Measurements from ENCODE around the gene BMPR1B.

Gene BMPR1B

DNA sequence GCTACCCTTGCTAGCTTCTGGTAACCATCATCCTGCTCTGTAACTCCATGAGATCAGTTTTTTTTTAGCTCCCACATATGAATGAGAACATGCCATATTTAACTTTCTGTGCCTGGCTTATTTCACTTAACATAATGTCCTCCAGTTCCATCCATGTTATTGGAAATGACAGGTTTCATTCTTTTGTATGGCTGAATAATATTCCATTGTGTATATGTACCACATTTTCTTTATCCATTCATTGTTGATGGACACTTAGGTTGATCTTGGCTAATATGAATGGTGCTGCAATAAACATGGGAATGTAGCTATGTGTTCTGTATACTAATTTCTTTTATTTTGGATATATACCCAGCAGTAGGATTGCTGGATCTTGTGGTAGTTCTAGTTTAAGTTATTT lies 204.7 kb downstream of the BMPR1B start:
- Histone ChIP-seq H3K36me3 (ENCODE audit: control insufficient read depth, insufficient read depth, low read length) (no peaks in the 10 kb centered on the region), H3K9me3 (ENCODE audit: control insufficient read depth, low read length) (no peaks in the 10 kb centered on the region), H3K27me3 (ENCODE audit: control insufficient read depth, insufficient read depth, low read length, poor library complexity, severe bottlenecking) (no peaks in the 10 kb centered on the region), H3K4me1 (ENCODE audit: control insufficient read depth, insufficient read depth, low read length) (no peaks in the 10 kb centered on the region), H3K27ac (ENCODE audit: insufficient read depth, low read depth, low read length, poor library complexity, severe bottlenecking) (no peak overlapping the region), H3K4me3 (ENCODE audit: insufficient read depth, low read depth, low read length) (no peak overlapping the region)

DNA sequence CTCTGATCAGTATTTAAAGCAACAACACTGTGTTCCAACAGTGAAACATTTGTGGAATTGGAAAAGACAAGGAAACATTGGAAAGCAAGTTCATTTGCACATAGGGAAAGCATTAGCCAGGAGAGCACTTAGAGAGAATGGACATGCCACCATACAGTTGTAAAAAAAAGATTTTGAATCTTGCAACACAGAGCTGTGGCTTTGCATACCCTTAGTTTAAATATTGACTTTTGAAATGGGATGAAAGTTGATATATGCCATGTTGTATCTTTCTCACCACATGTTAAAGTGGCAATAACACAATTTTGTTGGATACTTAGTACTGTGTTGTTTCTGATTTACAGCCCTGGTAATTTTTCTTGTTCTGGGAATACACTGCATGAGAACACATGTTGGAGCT lies 208.1 kb downstream of the BMPR1B start:
- Histone ChIP-seq H3K4me1 (ENCODE audit: control insufficient read depth, insufficient read depth, low read length) (no peaks in the 10 kb centered on the region), H3K27ac (ENCODE audit: insufficient read depth, low read depth, low read length, poor library complexity, severe bottlenecking) (no peak overlapping the region), H3K27me3 (ENCODE audit: control insufficient read depth, insufficient read depth, low read length, poor library complexity, severe bottlenecking) (no peaks in the 10 kb centered on the region), H3K4me3 (ENCODE audit: insufficient read depth, low read depth, low read length) (no peak overlapping the region), H3K9me3 (ENCODE audit: control insufficient read depth, low read length) (no peaks in the 10 kb centered on the region), H3K36me3 (ENCODE audit: control insufficient read depth, insufficient read depth, low read length) (no peaks in the 10 kb centered on the region)

DNA sequence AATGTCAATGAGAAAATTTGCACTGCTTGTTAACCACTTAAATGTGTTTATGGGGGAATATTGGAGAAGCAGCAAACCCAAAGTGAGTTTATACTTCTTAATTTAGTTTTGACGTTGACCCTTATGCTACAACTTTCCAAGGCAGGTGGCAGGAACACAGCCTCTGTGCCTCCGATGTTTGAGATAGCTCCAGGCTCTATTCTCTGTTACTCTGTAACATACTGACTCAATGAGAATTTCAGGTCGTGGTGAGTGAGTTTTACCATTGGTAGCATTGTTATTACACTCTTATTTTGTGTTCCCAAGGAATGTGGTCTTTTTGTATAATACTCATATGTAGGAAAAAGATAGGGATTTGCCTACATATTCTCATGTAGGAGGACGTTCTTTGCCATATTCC lies 210.7 kb downstream of the BMPR1B start:
- Histone ChIP-seq H3K27me3 (ENCODE audit: control insufficient read depth, insufficient read depth, low read length, poor library complexity, severe bottlenecking) (no peaks in the 10 kb centered on the region), H3K4me3 (ENCODE audit: insufficient read depth, low read depth, low read length) (no peak overlapping the region), H3K9me3 (ENCODE audit: control insufficient read depth, low read length) (no peaks in the 10 kb centered on the region), H3K4me1 (ENCODE audit: control insufficient read depth, insufficient read depth, low read length) (no peaks in the 10 kb centered on the region), H3K36me3 (ENCODE audit: control insufficient read depth, insufficient read depth, low read length) (no peaks in the 10 kb centered on the region), H3K27ac (ENCODE audit: insufficient read depth, low read depth, low read length, poor library complexity, severe bottlenecking) (no peak overlapping the region)
- 93 to 94% methylated on average over 4 of the region's 4 CpGs for WGBS, 2 experiments

DNA sequence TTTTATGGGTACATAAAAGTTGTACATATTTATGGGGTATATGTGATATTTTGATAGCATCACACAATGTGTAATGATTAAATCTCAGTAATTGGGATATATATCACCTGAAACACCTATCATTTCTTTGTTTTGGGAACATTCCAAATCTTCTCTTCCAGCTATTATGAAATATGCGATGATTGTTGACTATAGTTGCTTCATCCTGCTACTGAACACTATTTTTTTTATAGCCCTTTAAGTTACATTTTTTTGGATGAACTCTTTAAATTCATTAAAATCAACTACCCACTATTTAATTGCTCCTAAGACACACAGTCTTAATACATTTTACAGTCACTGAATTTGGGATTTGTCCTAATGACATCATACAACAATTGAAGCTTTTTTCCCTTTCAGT lies 212.9 kb downstream of the BMPR1B start:
- no peak overlapping the region for H3K4me3 ChIP-seq (ENCODE audit: insufficient read depth, low read depth, low read length)
- H3K27me3 ChIP-seq (ENCODE audit: control insufficient read depth, insufficient read depth, low read length, poor library complexity, severe bottlenecking) = no peaks in the 10 kb centered on the region
- no peaks in the 10 kb centered on the region for H3K9me3 ChIP-seq (ENCODE audit: control insufficient read depth, low read length)
- no peaks in the 10 kb centered on the region for H3K36me3 ChIP-seq (ENCODE audit: control insufficient read depth, insufficient read depth, low read length)
- 50% methylated on average over 1 of the region's 1 CpG; no CpG with 5 or more reads in 1 of the 2 experiments for WGBS, 2 experiments
- no peaks in the 10 kb centered on the region for H3K4me1 ChIP-seq (ENCODE audit: control insufficient read depth, insufficient read depth, low read length)
- H3K27ac ChIP-seq (ENCODE audit: insufficient read depth, low read depth, low read length, poor library complexity, severe bottlenecking) = no peak overlapping the region

DNA sequence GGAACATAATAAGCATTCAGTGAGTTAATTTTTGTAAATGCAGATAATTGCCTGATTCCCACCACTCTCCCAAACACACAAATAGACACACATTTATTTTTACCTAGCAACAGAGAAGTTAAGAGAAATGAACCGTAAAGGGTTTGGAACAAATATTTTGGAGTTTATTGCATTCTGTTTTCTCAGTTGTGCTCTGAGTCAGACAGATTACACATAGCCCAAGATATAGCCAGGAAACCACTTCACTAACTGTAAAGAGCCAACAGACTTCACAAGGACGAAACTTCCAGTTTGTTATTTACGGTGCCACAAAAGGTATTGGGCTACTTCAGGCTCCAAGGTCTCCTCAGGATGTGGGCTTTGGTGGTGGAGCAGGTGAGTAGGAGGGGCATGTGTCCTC lies 217.0 kb downstream of the BMPR1B start:
- no peaks in the 10 kb centered on the region for H3K4me1 ChIP-seq (ENCODE audit: control insufficient read depth, insufficient read depth, low read length)
- 98 to 100% methylated on average over 3 of the region's 3 CpGs for WGBS, 2 experiments
- H3K4me3 ChIP-seq (ENCODE audit: insufficient read depth, low read depth, low read length) = no peak overlapping the region
- no peaks in the 10 kb centered on the region for H3K27me3 ChIP-seq (ENCODE audit: control insufficient read depth, insufficient read depth, low read length, poor library complexity, severe bottlenecking)
- no peaks in the 10 kb centered on the region for H3K9me3 ChIP-seq (ENCODE audit: control insufficient read depth, low read length)
- H3K36me3 ChIP-seq (ENCODE audit: control insufficient read depth, insufficient read depth, low read length) = no peaks in the 10 kb centered on the region
- H3K27ac ChIP-seq (ENCODE audit: insufficient read depth, low read depth, low read length, poor library complexity, severe bottlenecking) = no peak overlapping the region

DNA sequence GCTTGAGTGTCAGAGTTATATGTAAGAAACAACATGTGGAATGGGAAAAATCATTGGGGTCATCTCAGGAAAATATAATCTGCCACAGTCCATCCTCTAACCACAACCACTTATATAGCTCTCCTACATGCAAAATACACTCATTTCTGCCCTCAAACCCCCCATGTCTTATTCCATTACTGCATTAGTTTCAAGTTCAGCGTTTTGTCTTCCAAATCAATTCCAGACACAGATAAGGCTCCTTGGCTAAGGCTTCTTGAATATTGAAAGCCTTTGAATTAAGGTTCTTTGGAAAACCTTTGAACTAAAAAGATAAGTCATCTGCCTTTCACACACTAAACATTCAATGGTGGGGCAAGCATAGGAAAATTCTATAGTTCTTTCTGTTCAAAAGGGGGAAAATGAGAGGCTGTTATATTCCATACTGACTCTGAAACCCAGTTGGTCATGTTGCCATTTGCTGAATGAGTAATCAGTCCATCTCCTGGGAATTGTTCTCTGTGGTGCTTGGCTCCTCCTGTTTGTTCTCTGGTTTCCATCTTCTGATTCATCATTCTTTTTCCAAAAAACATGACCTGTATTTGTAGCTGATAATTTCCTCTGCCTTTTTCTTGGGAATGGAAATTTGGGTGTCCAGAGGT lies 218.7 kb downstream of the BMPR1B start:
- WGBS, 2 experiments = 79 to 100% methylated on average over 1 of the region's 1 CpG
- Histone ChIP-seq H3K36me3 (ENCODE audit: control insufficient read depth, insufficient read depth, low read length) (no peaks in the 10 kb centered on the region), H3K27ac (ENCODE audit: insufficient read depth, low read depth, low read length, poor library complexity, severe bottlenecking) (no peak overlapping the region), H3K4me3 (ENCODE audit: insufficient read depth, low read depth, low read length) (no peak overlapping the region), H3K4me1 (ENCODE audit: control insufficient read depth, insufficient read depth, low read length) (no peaks in the 10 kb centered on the region), H3K9me3 (ENCODE audit: control insufficient read depth, low read length) (no peaks in the 10 kb centered on the region), H3K27me3 (ENCODE audit: control insufficient read depth, insufficient read depth, low read length, poor library complexity, severe bottlenecking) (no peaks in the 10 kb centered on the region)

DNA sequence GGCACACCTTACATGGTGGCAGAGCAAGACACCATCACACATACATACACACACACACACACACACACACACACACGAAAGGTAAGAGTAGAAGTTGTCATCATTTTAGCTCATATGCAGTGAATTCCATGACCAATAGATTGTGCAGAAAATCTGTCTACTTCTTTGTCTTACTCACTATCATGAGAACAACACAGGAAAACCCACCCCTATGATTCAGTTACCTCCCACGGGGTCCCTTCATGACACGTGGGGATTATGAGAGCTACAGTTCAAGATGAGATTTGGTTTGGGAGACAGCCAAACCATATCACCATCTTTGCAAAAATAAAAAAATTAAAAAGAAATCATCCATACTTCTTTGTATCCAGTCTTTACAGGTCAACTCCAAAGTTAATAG lies 221.1 kb downstream of the BMPR1B start:
- Histone ChIP-seq H3K27ac (ENCODE audit: insufficient read depth, low read depth, low read length, poor library complexity, severe bottlenecking) (no peak overlapping the region), H3K27me3 (ENCODE audit: control insufficient read depth, insufficient read depth, low read length, poor library complexity, severe bottlenecking) (no peaks in the 10 kb centered on the region), H3K36me3 (ENCODE audit: control insufficient read depth, insufficient read depth, low read length) (no peaks in the 10 kb centered on the region), H3K9me3 (ENCODE audit: control insufficient read depth, low read length) (no peaks in the 10 kb centered on the region), H3K4me1 (ENCODE audit: control insufficient read depth, insufficient read depth, low read length) (no peaks in the 10 kb centered on the region), H3K4me3 (ENCODE audit: insufficient read depth, low read depth, low read length) (no peak overlapping the region)
- 91 to 97% methylated on average over 3 of the region's 3 CpGs for WGBS, 2 experiments

DNA sequence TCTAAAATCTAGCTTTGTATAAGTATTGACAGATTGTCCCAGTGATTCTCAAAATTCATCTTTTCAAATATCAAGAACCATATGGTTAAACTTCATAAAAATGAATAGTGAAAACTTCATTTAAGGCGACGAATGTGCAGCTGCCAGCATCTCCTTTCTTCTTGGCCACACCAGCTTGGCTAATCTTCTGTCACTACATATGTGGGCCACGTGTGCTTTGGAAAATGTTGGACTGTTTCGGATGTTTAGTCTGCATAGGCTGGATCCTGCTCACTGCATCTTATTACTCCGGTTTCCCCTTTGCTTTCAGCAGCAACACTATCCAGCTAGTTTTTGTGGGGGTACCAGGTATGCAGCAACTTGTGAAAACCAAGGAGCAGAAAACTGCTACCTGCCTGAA lies 221.9 kb downstream of the BMPR1B start:
- H3K27me3 ChIP-seq (ENCODE audit: control insufficient read depth, insufficient read depth, low read length, poor library complexity, severe bottlenecking) = no peaks in the 10 kb centered on the region
- 92 to 93% methylated on average over 5 of the region's 5 CpGs for WGBS, 2 experiments
- H3K36me3 ChIP-seq (ENCODE audit: control insufficient read depth, insufficient read depth, low read length) = no peaks in the 10 kb centered on the region
- no peak overlapping the region for H3K4me3 ChIP-seq (ENCODE audit: insufficient read depth, low read depth, low read length)
- H3K9me3 ChIP-seq (ENCODE audit: control insufficient read depth, low read length) = no peaks in the 10 kb centered on the region
- H3K4me1 ChIP-seq (ENCODE audit: control insufficient read depth, insufficient read depth, low read length) = no peaks in the 10 kb centered on the region
- H3K27ac ChIP-seq (ENCODE audit: insufficient read depth, low read depth, low read length, poor library complexity, severe bottlenecking) = no peak overlapping the region

DNA sequence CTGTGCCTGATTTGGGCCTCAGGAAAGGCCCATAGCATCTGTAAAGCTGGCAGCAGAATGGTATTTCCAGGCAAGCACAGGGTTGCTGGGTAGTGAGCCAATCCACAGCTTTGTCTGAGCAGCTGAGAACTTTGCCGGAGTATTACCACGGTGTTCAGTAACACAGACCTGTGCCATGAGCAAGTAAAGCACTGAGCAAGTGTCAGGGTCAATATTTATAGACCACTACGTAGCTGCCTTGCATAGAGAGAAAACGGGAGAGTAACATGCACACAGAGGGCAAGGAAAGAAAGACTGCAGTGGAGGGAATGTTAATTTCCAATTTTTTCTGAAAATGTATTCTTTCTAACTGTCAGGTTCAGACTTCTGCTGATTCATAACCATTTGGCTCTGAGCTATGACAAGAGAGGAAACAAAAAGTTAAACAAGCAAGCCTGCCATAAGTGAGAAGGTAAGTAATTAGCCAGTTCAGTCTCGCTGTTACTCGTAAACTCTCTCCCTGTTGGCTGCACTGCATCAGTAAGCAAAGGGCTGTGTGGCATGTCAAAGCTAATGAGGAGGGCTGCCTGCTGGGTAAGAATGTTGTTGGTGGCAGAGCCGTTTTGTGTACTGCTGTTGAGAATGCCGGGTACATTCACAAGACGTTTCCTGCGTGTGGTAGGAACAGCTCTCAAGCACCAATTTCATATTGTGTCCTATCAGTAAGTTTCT lies 238.1 kb downstream of the BMPR1B start:
- H3K27ac ChIP-seq (ENCODE audit: insufficient read depth, low read depth, low read length, poor library complexity, severe bottlenecking) = no peak overlapping the region
- no peak overlapping the region for H3K4me3 ChIP-seq (ENCODE audit: insufficient read depth, low read depth, low read length)
- WGBS, 2 experiments = 27 to 31% methylated on average over 10 of the region's 10 CpGs

DNA sequence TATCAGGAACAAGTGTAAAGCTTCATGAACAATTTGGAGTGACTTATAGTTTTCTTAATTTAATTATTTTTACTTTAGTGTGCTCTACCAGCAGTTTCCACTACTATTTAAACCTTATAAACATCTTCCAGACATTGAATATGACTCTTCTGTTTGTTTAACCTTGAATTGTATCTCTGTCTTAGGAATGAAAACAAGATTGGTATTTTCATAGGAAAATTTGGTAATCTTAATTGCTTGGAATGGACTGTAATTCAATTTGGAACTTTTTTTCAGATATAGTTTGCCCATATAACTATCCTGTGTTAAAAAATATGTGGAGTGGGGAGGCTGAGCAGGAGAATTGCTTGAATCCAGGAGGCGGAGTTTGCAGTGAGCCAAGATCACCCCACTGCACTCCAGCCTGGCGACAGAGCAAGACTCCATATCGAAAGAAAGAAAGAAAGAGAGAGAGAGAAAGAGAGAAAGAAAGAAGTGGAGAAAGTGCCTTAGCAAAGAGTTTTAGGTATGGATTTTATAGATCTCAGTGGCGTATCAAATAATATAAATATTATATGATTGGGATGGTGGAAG lies 242.4 kb downstream of the BMPR1B start:
- Histone ChIP-seq H3K36me3 (ENCODE audit: control insufficient read depth, insufficient read depth, low read length) (no peaks in the 10 kb centered on the region), H3K27ac (ENCODE audit: insufficient read depth, low read depth, low read length, poor library complexity, severe bottlenecking) (no peak overlapping the region), H3K4me3 (ENCODE audit: insufficient read depth, low read depth, low read length) (no peak overlapping the region), H3K9me3 (ENCODE audit: control insufficient read depth, low read length) (no peaks in the 10 kb centered on the region), H3K27me3 (ENCODE audit: control insufficient read depth, insufficient read depth, low read length, poor library complexity, severe bottlenecking) (no peaks in the 10 kb centered on the region), H3K4me1 (ENCODE audit: control insufficient read depth, insufficient read depth, low read length) (peaks cover 12% of the 10 kb centered on the region)
- WGBS, 2 experiments = 57 to 76% methylated on average over 4 of the region's 4 CpGs

More for the DNA sequence above, 238.1 kb downstream of the BMPR1B start:
- H3K27me3 ChIP-seq (ENCODE audit: control insufficient read depth, insufficient read depth, low read length, poor library complexity, severe bottlenecking) = no peaks in the 10 kb centered on the region
- H3K9me3 ChIP-seq (ENCODE audit: control insufficient read depth, low read length) = no peaks in the 10 kb centered on the region
- peaks cover 12% of the 10 kb centered on the region for H3K4me1 ChIP-seq (ENCODE audit: control insufficient read depth, insufficient read depth, low read length)
- no peaks in the 10 kb centered on the region for H3K36me3 ChIP-seq (ENCODE audit: control insufficient read depth, insufficient read depth, low read length)

Data from ectodermal cell (in vitro differentiated cells).